ENCODE data around the gene RAPGEFL1.

- TF ChIP-seq SUZ12 (IDR thresholded peaks at IDR 0.05) (no peak), BHLHE40 (IDR thresholded peaks at IDR 0.05; ENCODE audit: borderline replicate concordance) (no peak), FOXM1 (IDR thresholded peaks at IDR 0.05; ENCODE audit: borderline replicate concordance) (no peak), NFRKB (IDR thresholded peaks at IDR 0.05) (no peak), SP1 (IDR thresholded peaks at IDR 0.05) (no peak), ARNT (IDR thresholded peaks at IDR 0.05) (no peak), FOXA1 (IDR thresholded peaks at IDR 0.05) (no peak), FOXK2 (IDR thresholded peaks at IDR 0.05) (no peak), HDGF (IDR thresholded peaks at IDR 0.05; ENCODE audit: borderline replicate concordance) (no peak)
These were observed 3.9 kb downstream of the RAPGEFL1 start for GRCh38 chr17:40181205-40181604.

Data from HEK293T (cell line).